ENCODE results near the gene DSCAML1. TPM values are rescaled to one million over a fixed set of nuclear protein-coding genes. Genes with fewer than 3 reads are reported as not detected.

DSCAML1 gene
- total RNA-seq, 1 donor from 2014 or later: 0.16 TPM

DNA sequence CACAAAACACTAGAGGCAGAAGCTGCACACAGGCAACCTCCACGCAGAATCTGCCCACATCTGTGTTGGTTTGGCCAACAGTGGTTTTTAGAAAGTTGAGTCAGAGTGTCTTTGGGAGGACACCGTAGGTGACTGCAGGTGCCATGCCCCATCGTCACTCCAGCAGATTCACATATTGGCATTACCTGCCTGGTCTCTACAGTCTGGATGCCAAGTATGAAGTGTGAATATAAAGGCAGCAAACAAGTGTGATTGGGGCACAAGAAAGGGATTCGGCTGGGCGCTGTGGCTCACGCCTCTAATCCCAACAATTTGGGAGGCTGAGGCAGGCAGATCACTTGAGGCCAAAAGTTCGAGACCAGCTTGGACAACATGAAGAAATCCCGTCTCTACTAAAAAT lies 38.6 kb upstream of the DSCAML1 start:
- Histone ChIP-seq H3K79me2 (ENCODE audit: insufficient read depth, low read length) (no peaks in the 10 kb centered on the region), H3K4me3 (ENCODE audit: insufficient read depth, low read depth, low read length) (no peak overlapping the region), H3K9me3 (ENCODE audit: insufficient read depth, low read depth, low read length) (no peaks in the 10 kb centered on the region), H3K36me3 (ENCODE audit: insufficient read depth, low read length) (no peaks in the 10 kb centered on the region), H3K9ac (ENCODE audit: low read length) (no peak overlapping the region), H4K20me1 (ENCODE audit: insufficient read depth, low read length) (no peaks in the 10 kb centered on the region), H3K27me3 (ENCODE audit: insufficient read depth, low read length) (peaks cover 7% of the 10 kb centered on the region), H3K4me1 (ENCODE audit: insufficient read depth, low read length) (no peaks in the 10 kb centered on the region), H2AFZ (ENCODE audit: low read depth, low read length) (no peak overlapping the region), H3K4me2 (ENCODE audit: low read length) (no peak overlapping the region), H3K27ac (ENCODE audit: low read depth, low read length) (no peak overlapping the region)
- peaks cover 9% of the 10 kb centered on the region for H3K4me1 Mint-ChIP-seq (ENCODE audit: low read depth, unreplicated experiment)
- FAIRE-seq (no peak), DNase-seq (ENCODE audit: low read depth) (no peak)
- H3K4me3 Mint-ChIP-seq (ENCODE audit: unreplicated experiment): no peak overlapping the region
- no peak for TF ChIP-seq EZH2 (IDR thresholded peaks at IDR 0.05; ENCODE audit: insufficient read depth, low read length)
- TF ChIP-seq, protein P1, sequence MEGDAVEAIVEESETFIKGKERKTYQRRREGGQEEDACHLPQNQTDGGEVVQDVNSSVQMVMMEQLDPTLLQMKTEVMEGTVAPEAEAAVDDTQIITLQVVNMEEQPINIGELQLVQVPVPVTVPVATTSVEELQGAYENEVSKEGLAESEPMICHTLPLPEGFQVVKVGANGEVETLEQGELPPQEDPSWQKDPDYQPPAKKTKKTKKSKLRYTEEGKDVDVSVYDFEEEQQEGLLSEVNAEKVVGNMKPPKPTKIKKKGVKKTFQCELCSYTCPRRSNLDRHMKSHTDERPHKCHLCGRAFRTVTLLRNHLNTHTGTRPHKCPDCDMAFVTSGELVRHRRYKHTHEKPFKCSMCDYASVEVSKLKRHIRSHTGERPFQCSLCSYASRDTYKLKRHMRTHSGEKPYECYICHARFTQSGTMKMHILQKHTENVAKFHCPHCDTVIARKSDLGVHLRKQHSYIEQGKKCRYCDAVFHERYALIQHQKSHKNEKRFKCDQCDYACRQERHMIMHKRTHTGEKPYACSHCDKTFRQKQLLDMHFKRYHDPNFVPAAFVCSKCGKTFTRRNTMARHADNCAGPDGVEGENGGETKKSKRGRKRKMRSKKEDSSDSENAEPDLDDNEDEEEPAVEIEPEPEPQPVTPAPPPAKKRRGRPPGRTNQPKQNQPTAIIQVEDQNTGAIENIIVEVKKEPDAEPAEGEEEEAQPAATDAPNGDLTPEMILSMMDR (IDR thresholded peaks at IDR 0.05; ENCODE audit: insufficient read depth, low read depth, low read length): no peak
- peaks cover 6% of the 10 kb centered on the region for H3K9me3 Mint-ChIP-seq (ENCODE audit: unreplicated experiment)
- no peak overlapping the region for H3K27ac Mint-ChIP-seq (ENCODE audit: unreplicated experiment)
- H3K36me3 Mint-ChIP-seq (ENCODE audit: low read depth, unreplicated experiment): peaks cover under 1% of the 10 kb centered on the region
- H3K27me3 Mint-ChIP-seq (ENCODE audit: low read depth, unreplicated experiment): peaks cover 57% of the 10 kb centered on the region

DNA sequence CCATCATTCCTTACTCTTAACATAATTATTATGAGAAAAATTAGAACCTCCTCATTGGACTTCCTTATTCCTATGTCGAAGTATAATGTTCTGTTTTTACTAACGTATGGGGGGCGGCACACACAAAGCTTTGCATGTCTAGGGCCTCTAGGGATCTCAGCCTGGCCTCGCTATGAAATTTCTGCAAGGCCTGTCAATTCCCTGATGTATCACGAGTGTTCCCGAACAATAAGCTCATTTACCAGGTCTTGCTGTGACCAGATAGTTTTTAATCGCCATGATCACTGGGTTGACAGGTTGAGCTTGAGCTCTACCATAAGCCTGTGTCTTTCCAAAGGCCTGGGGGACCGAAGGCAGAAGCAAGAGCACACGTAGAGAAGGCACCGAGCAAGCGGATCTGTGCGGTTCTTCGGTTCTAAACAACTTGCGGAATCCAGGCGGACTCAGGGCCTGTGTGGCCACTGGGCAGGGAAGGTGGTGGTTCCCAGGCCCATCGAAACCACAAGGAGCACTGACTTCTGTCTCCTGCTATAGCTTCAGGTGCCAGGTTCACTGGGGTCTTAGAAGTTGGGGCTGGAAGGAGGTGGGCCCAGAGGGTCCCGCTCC lies 37.9 kb upstream of the DSCAML1 start:
- peaks cover 13% of the 10 kb centered on the region for H3K4me1 Mint-ChIP-seq (ENCODE audit: low read depth, unreplicated experiment)
- H3K27me3 Mint-ChIP-seq (ENCODE audit: low read depth, unreplicated experiment): peaks cover 55% of the 10 kb centered on the region
- Histone ChIP-seq H3K27me3 (ENCODE audit: insufficient read depth, low read length) (peaks cover 7% of the 10 kb centered on the region), H4K20me1 (ENCODE audit: insufficient read depth, low read length) (no peaks in the 10 kb centered on the region), H2AFZ (ENCODE audit: low read depth, low read length) (no peak overlapping the region), H3K9me3 (ENCODE audit: insufficient read depth, low read depth, low read length) (no peaks in the 10 kb centered on the region), H3K4me1 (ENCODE audit: insufficient read depth, low read length) (no peaks in the 10 kb centered on the region), H3K4me3 (ENCODE audit: insufficient read depth, low read depth, low read length) (no peak overlapping the region), H3K36me3 (ENCODE audit: insufficient read depth, low read length) (no peaks in the 10 kb centered on the region), H3K4me2 (ENCODE audit: low read length) (no peak overlapping the region), H3K9ac (ENCODE audit: low read length) (no peak overlapping the region), H3K27ac (ENCODE audit: low read depth, low read length) (no peak overlapping the region), H3K79me2 (ENCODE audit: insufficient read depth, low read length) (no peaks in the 10 kb centered on the region)
- H3K36me3 Mint-ChIP-seq (ENCODE audit: low read depth, unreplicated experiment): no peaks in the 10 kb centered on the region
- no peak overlapping the region for H3K27ac Mint-ChIP-seq (ENCODE audit: unreplicated experiment)
- DNase-seq (ENCODE audit: low read depth) (no peak), FAIRE-seq (no peak)
- no peak for TF ChIP-seq EZH2 (IDR thresholded peaks at IDR 0.05; ENCODE audit: insufficient read depth, low read length)
- TF ChIP-seq, protein P1 (IDR thresholded peaks at IDR 0.05; ENCODE audit: insufficient read depth, low read depth, low read length): no peak
- H3K4me3 Mint-ChIP-seq (ENCODE audit: unreplicated experiment): no peak overlapping the region
- peaks cover 6% of the 10 kb centered on the region for H3K9me3 Mint-ChIP-seq (ENCODE audit: unreplicated experiment)

DNA sequence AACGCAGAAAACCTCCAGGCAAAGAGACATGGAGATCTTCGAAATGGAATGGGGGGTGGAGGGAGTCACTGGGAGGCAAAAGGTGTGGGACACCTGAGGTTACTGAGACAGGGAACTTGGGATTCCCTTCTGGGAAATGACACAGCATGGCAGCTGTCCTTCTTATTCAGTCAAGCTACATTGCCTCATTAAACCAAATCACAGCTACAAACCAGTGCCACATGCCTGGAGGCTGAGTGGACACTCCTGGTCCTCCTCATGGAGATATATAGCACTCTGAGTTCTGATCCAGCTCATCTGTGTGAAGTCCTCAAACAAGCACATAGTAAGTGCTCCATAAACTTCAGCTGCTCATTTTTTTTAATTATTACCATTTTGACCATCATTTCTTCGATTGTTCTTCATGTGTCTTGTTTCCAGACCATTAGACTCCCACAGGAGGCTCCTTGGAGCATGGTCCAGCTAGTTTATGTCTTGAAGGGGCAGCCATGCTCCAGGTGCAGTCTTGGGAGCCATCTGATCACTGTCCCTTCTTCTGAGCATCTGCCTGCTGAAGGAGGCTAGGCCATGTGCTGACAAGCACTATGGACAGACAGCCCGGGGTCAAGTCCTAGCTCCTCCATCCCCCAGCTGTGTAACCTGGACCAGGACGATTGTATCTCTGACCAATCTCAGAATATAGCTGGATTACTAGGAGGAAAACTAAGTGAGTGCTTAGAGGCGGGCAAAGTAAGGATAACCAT lies 37.2 kb upstream of the DSCAML1 start:
- H3K4me1 Mint-ChIP-seq (ENCODE audit: low read depth, unreplicated experiment): peaks cover 13% of the 10 kb centered on the region
- no peak for DNase-seq (ENCODE audit: low read depth)
- peaks cover 1% of the 10 kb centered on the region for H3K4me1 ChIP-seq (ENCODE audit: insufficient read depth, low read length)
- no peak overlapping the region for H2AFZ ChIP-seq (ENCODE audit: low read depth, low read length)
- no peak overlapping the region for H3K9ac ChIP-seq (ENCODE audit: low read length)
- peaks cover 48% of the 10 kb centered on the region for H3K27me3 Mint-ChIP-seq (ENCODE audit: low read depth, unreplicated experiment)
- H3K36me3 ChIP-seq (ENCODE audit: insufficient read depth, low read length): no peaks in the 10 kb centered on the region
- no peak for FAIRE-seq
- TF ChIP-seq, protein P1 (IDR thresholded peaks at IDR 0.05; ENCODE audit: insufficient read depth, low read depth, low read length): no peak
- TF ChIP-seq EZH2 (IDR thresholded peaks at IDR 0.05; ENCODE audit: insufficient read depth, low read length): no peak
- H4K20me1 ChIP-seq (ENCODE audit: insufficient read depth, low read length): no peaks in the 10 kb centered on the region
- H3K36me3 Mint-ChIP-seq (ENCODE audit: low read depth, unreplicated experiment): no peaks in the 10 kb centered on the region
- no peak overlapping the region for H3K27ac Mint-ChIP-seq (ENCODE audit: unreplicated experiment)
- H3K4me3 ChIP-seq (ENCODE audit: insufficient read depth, low read depth, low read length): no peak overlapping the region
- H3K27me3 ChIP-seq (ENCODE audit: insufficient read depth, low read length): peaks cover 7% of the 10 kb centered on the region
- no peaks in the 10 kb centered on the region for H3K79me2 ChIP-seq (ENCODE audit: insufficient read depth, low read length)
- peaks cover 6% of the 10 kb centered on the region for H3K9me3 Mint-ChIP-seq (ENCODE audit: unreplicated experiment)
- H3K4me3 Mint-ChIP-seq (ENCODE audit: unreplicated experiment): no peak overlapping the region
- H3K4me2 ChIP-seq (ENCODE audit: low read length): no peak overlapping the region
- no peaks in the 10 kb centered on the region for H3K9me3 ChIP-seq (ENCODE audit: insufficient read depth, low read depth, low read length)
- no peak overlapping the region for H3K27ac ChIP-seq (ENCODE audit: low read depth, low read length)
